ENCODE data around the gene GPATCH1. TPM values are rescaled to one million over a fixed set of nuclear protein-coding genes. Genes with fewer than 3 reads are reported as not detected.
A peak's percentile ranks its signal among the peaks of the same experiment; 100 is the strongest.

Gene GPATCH1
- total RNA-seq, 2 experiments from 2014 or later: 9.8 to 10.7 TPM

- H3K79me2 ChIP-seq (ENCODE audit: insufficient read depth, low read depth, low read length): no peaks in the 10 kb centered on the region
Measured at GRCh38 chr19:33139165-33139564, 58.2 kb downstream of the GPATCH1 start.

GRCh38 chr19:33143897-33144405, 63.0 kb downstream of the GPATCH1 start:
- intact Hi-C loops (cut with micrococcal nuclease; ENCODE audit: unreplicated experiment): no loop called here
- Histone ChIP-seq H3K4me2 (ENCODE audit: low read length) (no peak overlapping the region), H3K27ac (ENCODE audit: low read depth, low read length, poor library complexity, severe bottlenecking) (no peak overlapping the region), H3K9me3 (ENCODE audit: low read length) (no peaks in the 10 kb centered on the region), H3K4me3 (ENCODE audit: low read depth, low read length, poor library complexity, severe bottlenecking) (no peak overlapping the region), H3K79me2 (ENCODE audit: insufficient read depth, low read depth, low read length) (no peaks in the 10 kb centered on the region), H3K9me2 (ENCODE audit: insufficient read depth, low read length) (no peaks in the 10 kb centered on the region), H2AFZ (ENCODE audit: low read length) (no peak overlapping the region), H3K4me1 (ENCODE audit: insufficient read depth, low read length, poor library complexity, severe bottlenecking) (no peaks in the 10 kb centered on the region), H3K36me3 (ENCODE audit: insufficient read depth, low read length) (no peaks in the 10 kb centered on the region), H4K20me1 (ENCODE audit: insufficient read depth, low read length) (no peaks in the 10 kb centered on the region)
- peak; percentile 38 for DNase-seq (ENCODE audit: low spot score)
- POLR2A ChIA-PET: no interaction called here
- TF ChIP-seq EZH2phosphoT487 (IDR thresholded peaks at IDR 0.05; ENCODE audit: borderline replicate concordance, low read depth, low read length) (no peak), CTCF (conservative IDR thresholded peaks at IDR 0.05; ENCODE audit: low read length) (peak; percentile 89)
- CTCF ChIA-PET (ENCODE audit: unreplicated experiment): no interaction called here
- BruUV-seq (replicated peaks): no TSS peak

More at GRCh38 chr19:33139165-33139564, 58.2 kb downstream of the GPATCH1 start:
- Histone ChIP-seq H3K27ac (ENCODE audit: low read depth, low read length, poor library complexity, severe bottlenecking) (no peak overlapping the region), H3K4me1 (ENCODE audit: insufficient read depth, low read length, poor library complexity, severe bottlenecking) (no peaks in the 10 kb centered on the region), H2AFZ (ENCODE audit: low read length) (no peak overlapping the region), H3K9me2 (ENCODE audit: insufficient read depth, low read length) (no peaks in the 10 kb centered on the region), H3K4me2 (ENCODE audit: low read length) (no peak overlapping the region), H3K36me3 (ENCODE audit: insufficient read depth, low read length) (no peaks in the 10 kb centered on the region), H4K20me1 (ENCODE audit: insufficient read depth, low read length) (no peaks in the 10 kb centered on the region), H3K9me3 (ENCODE audit: low read length) (no peaks in the 10 kb centered on the region), H3K4me3 (ENCODE audit: low read depth, low read length, poor library complexity, severe bottlenecking) (no peak overlapping the region)
- POLR2A ChIA-PET: no interaction called here
- TF ChIP-seq EZH2phosphoT487 (IDR thresholded peaks at IDR 0.05; ENCODE audit: borderline replicate concordance, low read depth, low read length) (no peak), CTCF (conservative IDR thresholded peaks at IDR 0.05; ENCODE audit: low read length) (no peak)
- BruUV-seq (replicated peaks): no TSS peak
- intact Hi-C loops (cut with micrococcal nuclease; ENCODE audit: unreplicated experiment): no loop called here
- CTCF ChIA-PET (ENCODE audit: unreplicated experiment): no interaction called here
- DNase-seq (ENCODE audit: low spot score): no peak

- H3K27ac ChIP-seq (ENCODE audit: low read depth, low read length, poor library complexity, severe bottlenecking): no peak overlapping the region
- no peaks in the 10 kb centered on the region for H3K36me3 ChIP-seq (ENCODE audit: insufficient read depth, low read length)
- H3K4me1 ChIP-seq (ENCODE audit: insufficient read depth, low read length, poor library complexity, severe bottlenecking): no peaks in the 10 kb centered on the region
- ChIA-PET POLR2A (interaction anchor here (0.7 kb wide), 1 partner anchor 1050 kb away, joined by 4 read pairs; no protein-coding TSS in a partner anchor), CTCF (ENCODE audit: unreplicated experiment) (no interaction called here)
- H4K20me1 ChIP-seq (ENCODE audit: insufficient read depth, low read length): no peaks in the 10 kb centered on the region
- no peaks in the 10 kb centered on the region for H3K9me3 ChIP-seq (ENCODE audit: low read length)
- BruUV-seq (replicated peaks): no TSS peak
- no peaks in the 10 kb centered on the region for H3K9me2 ChIP-seq (ENCODE audit: insufficient read depth, low read length)
- H2AFZ ChIP-seq (ENCODE audit: low read length): no peak overlapping the region
- no peaks in the 10 kb centered on the region for H3K79me2 ChIP-seq (ENCODE audit: insufficient read depth, low read depth, low read length)
- DNase-seq (ENCODE audit: low spot score): no peak
- no peak overlapping the region for H3K4me2 ChIP-seq (ENCODE audit: low read length)
- no peak overlapping the region for H3K4me3 ChIP-seq (ENCODE audit: low read depth, low read length, poor library complexity, severe bottlenecking)
- intact Hi-C loops (cut with micrococcal nuclease; ENCODE audit: unreplicated experiment): no loop called here
- TF ChIP-seq EZH2phosphoT487 (IDR thresholded peaks at IDR 0.05; ENCODE audit: borderline replicate concordance, low read depth, low read length) (no peak), CTCF (conservative IDR thresholded peaks at IDR 0.05; ENCODE audit: low read length) (no peak)
Measured at GRCh38 chr19:33146209-33146608, 65.2 kb downstream of the GPATCH1 start.

Data from OCI-LY7 (cell line).